HG02973 (cell line): ENCODE measurements around the gene AGBL3.
"Not testable (repeated sequence)": the region's sequence is repeated elsewhere in the genome, so short reads cannot be mapped to it uniquely, and the experiment has no call there.

Source experiments
- ATAC-seq: cut with Tn5 transposase; IDR thresholded peaks from one replicate; pipeline ENCODE4 v1.9.1; 2021; ENCODE audit warnings: moderate library complexity; ENCODE audit not compliant: unreplicated experiment

The AGBL3 gene

GRCh38 chr7:135075716-135076115 lies 89.4 kb downstream of the AGBL3 start:
- no peak for ATAC-seq

DNA sequence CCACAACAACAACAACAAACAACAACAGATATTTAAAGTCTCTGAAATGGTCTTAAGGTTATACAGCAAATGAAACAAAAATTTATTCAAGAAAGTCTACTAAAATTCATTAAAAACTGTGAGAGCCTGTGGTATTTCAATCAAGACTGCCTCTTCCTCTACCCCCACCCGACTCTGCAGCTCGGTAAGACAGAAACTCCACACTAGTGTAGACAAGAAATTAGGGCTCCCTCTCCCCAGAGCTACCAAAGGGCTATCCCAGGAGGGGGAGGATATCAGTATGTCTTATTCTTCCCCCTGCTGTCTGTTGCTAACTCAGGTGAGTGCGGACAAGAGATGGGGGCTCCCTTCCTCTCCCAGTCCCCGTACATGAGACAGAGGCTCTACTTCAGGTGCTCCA lies 90.6 kb downstream of the AGBL3 start:
- ATAC-seq, result no peak

DNA sequence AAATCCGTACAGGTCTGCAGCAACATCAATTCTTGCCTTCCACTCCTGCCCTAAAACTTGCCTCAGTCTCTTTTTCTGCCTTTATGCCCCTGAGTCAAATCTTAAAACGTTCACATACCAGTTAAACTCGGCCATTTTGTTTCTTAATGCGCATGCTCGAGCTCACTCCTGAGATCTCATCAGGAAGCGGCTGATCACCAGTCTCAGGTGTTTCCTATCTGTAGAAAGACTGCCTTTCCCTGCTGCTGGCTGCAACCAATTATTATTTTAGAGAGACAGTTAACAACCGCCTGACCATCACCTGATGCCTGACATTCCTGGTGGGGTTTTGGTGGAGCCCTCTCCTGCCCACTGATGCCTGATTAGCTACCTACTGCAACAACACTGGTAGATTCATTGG lies 91.3 kb downstream of the AGBL3 start:
- no peak for ATAC-seq

DNA sequence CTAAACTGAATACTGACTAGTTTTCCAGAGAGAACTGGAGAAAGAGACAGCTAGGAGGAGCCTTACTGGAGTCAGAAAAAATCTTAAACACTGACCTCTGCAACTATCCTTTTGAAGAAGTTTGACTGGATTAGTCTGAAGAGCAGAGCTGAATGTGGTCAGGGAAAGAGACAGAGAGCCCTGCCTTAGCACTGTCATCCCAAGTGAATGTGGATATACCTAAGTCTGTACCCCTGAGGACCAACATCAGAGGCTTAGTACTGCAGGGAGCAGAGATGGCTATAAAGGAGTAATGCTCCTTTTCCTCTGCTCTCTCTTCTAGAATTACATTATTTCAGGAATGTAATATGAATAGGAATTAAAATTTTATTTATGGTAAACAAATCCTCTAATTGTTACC lies 91.7 kb downstream of the AGBL3 start:
- ATAC-seq, result no peak

- no peak for ATAC-seq
These were observed 92.8 kb downstream of the AGBL3 start for GRCh38 chr7:135079068-135079467.

DNA sequence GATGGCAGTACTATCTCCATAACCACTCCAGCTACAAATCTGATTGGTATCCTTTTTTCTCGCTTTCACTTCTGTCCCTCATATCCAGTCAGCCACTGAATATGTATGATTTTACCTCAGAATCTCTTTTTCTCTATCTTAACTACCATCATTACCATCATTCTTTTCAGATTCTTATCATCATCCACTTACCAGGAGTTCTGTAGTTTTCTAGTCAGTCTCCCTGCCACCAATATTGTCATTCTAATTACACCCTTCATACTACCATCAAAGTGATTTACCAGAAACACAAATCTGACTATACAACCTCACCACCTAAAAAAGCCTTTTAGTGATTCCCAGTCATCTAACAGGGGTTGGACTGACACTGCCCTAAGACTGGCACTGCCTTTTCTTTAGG lies 96.7 kb downstream of the AGBL3 start:
- ATAC-seq, result no peak

DNA sequence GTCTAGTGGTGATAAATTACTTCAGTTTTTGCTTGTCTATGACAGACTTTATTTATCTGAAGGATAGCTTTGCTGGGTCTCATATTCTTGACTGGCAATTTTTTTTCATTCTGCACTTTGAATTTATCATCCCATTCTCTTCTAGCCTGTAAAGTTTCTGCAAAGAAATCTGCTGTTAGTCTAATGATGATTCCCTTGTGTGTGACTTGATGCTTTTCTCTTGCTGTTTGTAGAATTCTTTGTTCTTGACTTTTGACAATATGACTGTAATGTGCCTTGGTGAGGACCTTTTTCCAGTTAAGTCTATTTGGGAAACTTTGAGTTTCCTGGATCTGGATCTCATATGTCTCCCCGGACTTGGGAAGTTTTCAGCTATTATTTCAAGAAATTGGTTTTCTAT lies 102.3 kb downstream of the AGBL3 start:
- no peak for ATAC-seq

DNA sequence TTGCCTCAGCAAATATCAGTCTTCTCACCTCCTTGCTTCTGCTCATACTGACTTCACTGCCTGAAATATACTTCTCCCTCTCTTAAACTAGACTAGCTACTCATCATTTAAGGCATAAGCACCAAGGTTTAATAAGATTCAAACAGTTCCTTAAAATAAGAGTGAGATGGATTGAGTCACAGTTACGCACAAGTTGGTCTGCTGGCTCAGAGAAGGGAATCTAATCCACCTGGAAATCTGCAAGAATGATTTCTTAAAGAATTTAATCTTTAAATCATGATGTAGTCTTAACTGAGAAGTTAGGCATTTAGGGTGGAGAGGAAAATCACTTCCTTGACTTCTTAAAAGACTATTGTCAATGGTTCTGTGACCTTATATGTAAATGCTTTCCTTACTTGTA lies 105.4 kb downstream of the AGBL3 start:
- ATAC-seq, result no peak

- ATAC-seq, result no peak
These were observed 108.3 kb downstream of the AGBL3 start for GRCh38 chr7:135094472-135095237.

GRCh38 chr7:135095450-135095849 lies 109.1 kb downstream of the AGBL3 start:
- no peak for ATAC-seq

DNA sequence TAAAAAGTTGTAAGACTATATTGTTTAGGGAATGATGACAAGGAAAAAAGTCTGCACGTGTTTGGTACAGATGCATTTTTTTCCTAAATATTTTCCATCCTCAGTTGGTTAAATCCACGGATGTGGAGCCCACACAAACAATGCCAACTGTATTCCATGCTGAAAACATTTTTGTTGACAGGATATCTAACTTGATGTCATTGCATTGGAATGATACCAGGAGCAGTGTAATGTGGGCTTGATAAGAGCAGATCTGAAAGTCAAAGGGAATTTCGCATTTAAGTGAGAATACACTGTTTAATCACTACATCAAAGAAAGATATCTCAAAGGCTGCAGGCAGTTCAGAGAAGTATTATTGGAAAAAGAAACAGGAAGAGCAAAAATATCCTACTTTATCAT lies 112.1 kb downstream of the AGBL3 start:
- no peak for ATAC-seq

- ATAC-seq, result no peak
These were observed 114.5 kb downstream of the AGBL3 start for GRCh38 chr7:135100856-135101255.

DNA sequence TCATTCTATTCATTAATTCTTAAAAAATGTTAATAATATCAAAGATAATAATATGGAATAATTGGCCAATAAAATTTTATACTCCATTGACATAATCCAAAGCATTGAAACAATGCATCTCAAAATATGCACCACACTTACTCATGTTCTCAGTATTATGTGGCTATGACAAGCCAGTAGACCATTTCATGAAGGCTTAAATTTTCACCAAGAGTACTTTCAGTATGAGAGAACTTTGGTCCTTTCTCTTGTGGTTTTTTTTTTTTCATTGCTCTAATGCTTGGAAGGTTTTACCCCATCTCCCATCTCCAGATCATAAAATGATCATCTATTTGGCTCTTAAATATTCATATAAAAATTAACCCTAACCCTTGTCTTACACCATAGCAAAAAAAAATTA lies 116.1 kb downstream of the AGBL3 start:
- peak; percentile 84 for ATAC-seq

DNA sequence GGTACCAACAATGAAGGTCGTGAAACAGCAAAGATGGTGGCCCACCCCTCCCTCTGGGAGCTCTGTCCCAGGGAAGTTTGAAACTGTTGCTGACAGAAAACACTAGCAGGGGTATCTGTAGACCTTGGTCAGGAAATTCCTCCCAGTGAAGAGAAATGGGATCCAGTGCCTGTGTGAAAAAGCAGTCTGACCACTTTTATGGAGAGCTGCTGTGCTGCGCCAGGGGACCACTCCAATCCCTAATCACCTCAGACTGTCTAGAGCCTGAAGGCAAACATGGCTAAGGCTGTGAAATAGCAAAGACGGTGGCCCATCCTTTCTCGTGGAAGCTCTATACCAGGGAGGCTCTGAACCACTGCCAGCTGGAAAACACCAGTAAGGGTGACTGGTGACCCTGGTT lies 123.3 kb downstream of the AGBL3 start:
- ATAC-seq, result no peak

GRCh38 chr7:135109976-135110375 lies 123.7 kb downstream of the AGBL3 start:
- no peak for ATAC-seq

- ATAC-seq, result no peak
These were observed 125.1 kb downstream of the AGBL3 start for GRCh38 chr7:135111379-135111778.

- ATAC-seq, result no peak
These were observed 128.3 kb downstream of the AGBL3 start for GRCh38 chr7:135114622-135115021.

GRCh38 chr7:135117096-135117495 lies 130.8 kb downstream of the AGBL3 start:
- ATAC-seq, result no peak

GRCh38 chr7:135121868-135122267 lies 135.6 kb downstream of the AGBL3 start:
- no peak for ATAC-seq

DNA sequence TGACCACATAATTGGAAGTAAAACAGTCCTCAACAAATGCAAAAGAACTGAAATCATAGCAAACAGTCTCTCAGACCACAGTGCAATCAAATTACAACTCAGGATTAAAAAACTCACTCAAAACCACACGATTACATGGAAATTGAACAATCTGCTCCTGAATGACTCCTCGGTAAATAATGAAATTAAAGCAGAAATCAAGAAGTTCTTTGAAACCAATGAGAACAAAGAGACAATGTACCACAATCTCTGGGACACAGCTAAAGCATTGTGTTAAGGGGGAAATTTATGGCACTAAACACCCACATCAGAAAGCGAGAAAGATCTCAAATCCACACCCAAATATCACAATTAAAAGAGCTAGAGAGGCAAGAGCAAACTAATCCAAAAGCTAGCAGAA lies 138.3 kb downstream of the AGBL3 start:
- not testable (repeated sequence) for ATAC-seq

DNA sequence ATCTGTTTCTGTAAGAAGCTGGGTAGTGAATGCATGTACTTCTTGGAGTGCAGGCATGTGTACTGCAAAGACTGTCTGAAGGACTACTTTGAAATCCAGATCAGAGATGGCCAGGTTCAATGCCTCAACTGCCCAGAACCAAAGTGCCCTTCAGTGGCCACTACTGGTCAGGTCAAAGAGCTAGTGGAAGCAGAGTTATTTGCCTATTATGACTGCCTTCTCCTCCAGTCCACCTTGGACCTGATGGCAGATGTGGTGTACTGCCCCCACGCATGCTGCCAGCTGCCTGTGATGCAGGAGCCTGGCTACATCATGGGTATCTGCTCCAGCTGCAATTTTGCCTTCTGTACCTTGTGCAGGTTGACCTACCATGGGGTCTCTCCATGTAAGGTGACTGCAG lies 142.6 kb downstream of the AGBL3 start:
- ATAC-seq, result no peak

- no peak for ATAC-seq
These were observed 143.3 kb downstream of the AGBL3 start for GRCh38 chr7:135129579-135129978.
